HCT116 (cell line): Measurements from ENCODE around the gene ATG16L2. TPM values are rescaled to one million over a fixed set of nuclear protein-coding genes. Genes with fewer than 3 reads are reported as not detected.

Experiments used
- ATAC-seq: fragments of 200-7000 bp; cut with Tn5 transposase; 2 replicates; pipeline ENCODE4 v1.9.1; 2020; ENCODE audit warnings: mild to moderate bottlenecking, moderate library complexity
- BruUV-seq: library from RNA; stranded (reverse); fragments of 400-500 nt; replicated peaks from 2 replicates; lab custom pipeline; 2021; lab: Mats Ljungman, UMichigan
- CTCF ChIA-PET: fragments of 300-600 bp; sonication (Branson Sonifier 250); formaldehyde crosslinking; loops from one replicate; lab custom pipeline; 2021; ENCODE audit warnings: antibody characterized with exemption; lab: Charles Lee
- POLR2A ChIA-PET: fragments of 300-600, 350-600 bp; sonication (Branson Sonifier 250); formaldehyde crosslinking; loops from one replicate; lab custom pipeline; 2021; ENCODE audit warnings: antibody characterized with exemption; lab: Charles Lee
- RAD21 ChIA-PET, 2 experiments: fragments of 300-600 bp; sonication (Branson Sonifier 250); formaldehyde crosslinking; loops; one replicate each; lab custom pipeline; 2023; ENCODE audit warnings: low total read pairs in 2 of 2; ENCODE audit not compliant: uncharacterized antibody in 2 of 2, unreplicated experiment in 2 of 2, low non-redundant PET in 1 of 2; lab: Charles Lee
- DNase-seq: peaks from one replicate; pipeline ENCODE4 v3.0.0-alpha.2; 2010; ENCODE audit warnings: low read depth, low spot score
- H2AFZ ChIP-seq: fragments of 200-600 bp; shearing (Covaris generic), sonication (generic); 2 replicates; pipeline ENCODE4 v1.6.1; 2017; ENCODE audit warnings: low read depth, mixed run types, mixed read lengths, antibody characterized with exemption, low read length; ENCODE audit not compliant: poor library complexity, severe bottlenecking
- H3K27ac ChIP-seq: 2 replicates; pipeline ENCODE4 v1.5.1; 2012; ENCODE audit warnings: low read depth, low read length
- H3K27me3 ChIP-seq: fragments of 200-600 bp; sonication (generic); 2 replicates; pipeline ENCODE4 v1.6.1; 2016; ENCODE audit warnings: mixed run types, low read length, mixed read lengths; ENCODE audit not compliant: insufficient read depth
- H3K36me3 ChIP-seq, 2 experiments: fragments of 200-500 bp in 1 of 2; fragments of 200-600 bp in 1 of 2; sonication (Bioruptor generic) in 1 of 2; sonication (generic) in 1 of 2; 2 replicates each; pipeline versions ENCODE4 v1.5.1 to v1.6.1; 2014 to 2016; ENCODE audit warnings: low read length in 2 of 2, inconsistent platforms in 1 of 2, mixed read lengths in 1 of 2, mixed run types in 1 of 2; ENCODE audit not compliant: insufficient read depth in 2 of 2, control insufficient read depth in 1 of 2
- H3K4me1 ChIP-seq, 2 experiments: fragments of 200-600 bp in 1 of 2; sonication (generic) in 1 of 2; 2 replicates each; pipeline versions ENCODE4 v1.5.1 to v1.6.1; 2012 to 2017; ENCODE audit warnings: low read length in 2 of 2, inconsistent platforms in 1 of 2, mild to moderate bottlenecking in 1 of 2, mixed read lengths in 1 of 2, mixed run types in 1 of 2, moderate library complexity in 1 of 2; ENCODE audit not compliant: insufficient read depth in 2 of 2, control insufficient read depth in 1 of 2
- H3K4me2 ChIP-seq: fragments of 200-600 bp; sonication (generic); 2 replicates; pipeline ENCODE4 v1.6.1; 2017; ENCODE audit warnings: mixed run types, low read length, mixed read lengths
- H3K4me3 ChIP-seq, 2 experiments: fragments of 200-600 bp in 1 of 2; sonication (generic) in 1 of 2; replicated peaks in 1 of 2; 2 replicates each; pipeline ENCODE4 v1.5.1; 2011 to 2016; ENCODE audit warnings: low read length in 2 of 2, control low read depth in 1 of 2, low read depth in 1 of 2, mild to moderate bottlenecking in 1 of 2, mixed read lengths in 1 of 2, mixed run types in 1 of 2
- H3K79me2 ChIP-seq: fragments of 200-600 bp; sonication (generic); 2 replicates; pipeline ENCODE4 v1.6.1; 2017; ENCODE audit warnings: mild to moderate bottlenecking, mixed run types, low read length, moderate library complexity, mixed read lengths; ENCODE audit not compliant: insufficient read depth
- H3K9ac ChIP-seq: fragments of 200-600 bp; sonication (generic); 2 replicates; pipeline ENCODE4 v1.6.1; 2016; ENCODE audit warnings: low read length, mixed read lengths
- H3K9me2 ChIP-seq: fragments of 200-600 bp; sonication (generic), shearing (Covaris generic); 2 replicates; pipeline ENCODE4 v1.6.1; 2017; ENCODE audit warnings: mixed run types, mild to moderate bottlenecking, moderate library complexity; ENCODE audit not compliant: insufficient read depth
- H3K9me3 ChIP-seq, 2 experiments: fragments of 200-500 bp in 1 of 2; fragments of 200-600 bp in 1 of 2; sonication (Bioruptor generic) in 1 of 2; sonication (generic) in 1 of 2; 2 replicates each; pipeline ENCODE4 v1.6.1; 2014 to 2017; ENCODE audit warnings: low read length in 2 of 2, mixed read lengths in 2 of 2, inconsistent platforms in 1 of 2, low read depth in 1 of 2, mild to moderate bottlenecking in 1 of 2, mixed run types in 1 of 2, moderate library complexity in 1 of 2; ENCODE audit not compliant: control insufficient read depth in 1 of 2, insufficient read depth in 1 of 2
- H4K20me1 ChIP-seq: fragments of 200-600 bp; sonication (generic), shearing (Covaris generic); 2 replicates; pipeline ENCODE4 v1.6.1; 2017; ENCODE audit warnings: mixed run types, mild to moderate bottlenecking, moderate library complexity; ENCODE audit not compliant: insufficient read depth
- ATF3 ChIP-seq: IDR thresholded peaks from 2 replicates; pipeline ENCODE4 v1.6.1; 2012
- ELF1 ChIP-seq: IDR thresholded peaks from 2 replicates; pipeline ENCODE4 v1.6.1; 2012; ENCODE audit warnings: low read depth, borderline replicate concordance
- EZH2phosphoT487 ChIP-seq: fragments of 200-600 bp; IDR thresholded peaks from 2 replicates; pipeline ENCODE4 v1.6.1; 2018; ENCODE audit warnings: antibody characterized with exemption, borderline replicate concordance
- MAX ChIP-seq: IDR thresholded peaks from 2 replicates; pipeline ENCODE4 v1.6.1; 2012
- POLR2A ChIP-seq: IDR thresholded peaks from 2 replicates; pipeline ENCODE4 v1.7.0; 2011; ENCODE audit warnings: borderline replicate concordance; ENCODE audit not compliant: insufficient read depth, insufficient read length; ENCODE audit errors: extremely low read depth
- SIN3A ChIP-seq: IDR thresholded peaks from 2 replicates; pipeline ENCODE4 v1.6.1; 2012; ENCODE audit warnings: low read depth
- ZBTB33 ChIP-seq: IDR thresholded peaks from 2 replicates; pipeline ENCODE4 v1.6.1; 2011; ENCODE audit warnings: mild to moderate bottlenecking, low read length, moderate library complexity; ENCODE audit not compliant: insufficient replicate concordance; ENCODE audit errors: extremely low read depth
- ZFX ChIP-seq: fragments of 450-650 bp; IDR thresholded peaks from 2 replicates; pipeline ENCODE4 v1.6.1; 2017
- intact Hi-C: fragments of 100-400 bp; cut with micrococcal nuclease; formaldehyde crosslinking; loops from 2 replicates; pipeline ENCODE4 v1.10.0; 2022
- total RNA-seq: library from RNA; stranded (reverse); gene quantifications from one replicate; pipeline ENCODE4 v1.2.1, GENCODE V29; 2021; ENCODE audit not compliant: unreplicated experiment

ATG16L2 gene
- total RNA-seq, 1 experiment from 2014 or later, result 15.2 TPM

- Histone ChIP-seq H4K20me1 (no peaks in the 10 kb centered on the region), H3K4me3 (no peak overlapping the region), H3K9ac (no peak overlapping the region), H3K79me2 (no peaks in the 10 kb centered on the region), H3K9me2 (no peaks in the 10 kb centered on the region), H3K4me1 (peaks cover 9 to 11% of the 10 kb centered on the region in 2 experiments), H3K4me2 (no peak overlapping the region), H2AFZ (no peak overlapping the region), H3K9me3 (no peaks in the 10 kb centered on the region), H3K27me3 (no peaks in the 10 kb centered on the region), H3K27ac (no peak overlapping the region), H3K36me3 (0 out of 4 replicates have a peak, but pooled peaks cover 0 to 4% of the 10 kb centered on the region in 2 experiments)
- TF ChIP-seq MAX (no peak), EZH2phosphoT487 (no peak), ELF1 (no peak), POLR2A (no peak), ATF3 (no peak), ZBTB33 (no peak), ZFX (no peak), SIN3A (no peak)
- DNase-seq (no peak), ATAC-seq (no peak)
- ChIA-PET CTCF (interaction anchor here (1.2 to 2.1 kb wide), 4 partner anchors 8 to 396 kb away, joined by 3 to 5 read pairs (median 4); no protein-coding TSS in a partner anchor), RAD21 (no interaction called here), POLR2A (no interaction called here)
- BruUV-seq, result no TSS peak
- intact Hi-C loops, result no loop called here
Observed at GRCh38 chr11:72841397-72841796, 27.2 kb downstream of the ATG16L2 start.
